PC-9 (cell line): Measurements from ENCODE around the gene ESR1.

Experiments
- CTCF ChIP-seq: fragments of 200-600 bp; sonication (generic); conservative IDR thresholded peaks from 2 replicates; pipeline ENCODE4 v1.6.1; 2017; ENCODE audit warnings: mixed run types, antibody characterized with exemption, mild to moderate bottlenecking, moderate library complexity
- EZH2 ChIP-seq: fragments of 200-600 bp; sonication (generic); IDR thresholded peaks from 2 replicates; pipeline ENCODE4 v1.8.0; 2017; ENCODE audit warnings: antibody characterized with exemption, low read depth

- no peak for TF ChIP-seq CTCF
- TF ChIP-seq EZH2 = no peak
These were observed 204.7 kb downstream of the ESR1 start for GRCh38 chr6:152012227-152012626.
